ENCODE measurements around the gene RASGRP4. TPM values are rescaled to one million over a fixed set of nuclear protein-coding genes. Genes with fewer than 3 reads are reported as not detected.

Gene RASGRP4
- total RNA-seq, 1 donor from 2014 or later, result not detected

- Mint-ChIP-seq H3K36me3 (ENCODE audit: low read depth) (peaks cover 4% of the 10 kb centered on the region), H3K4me1 (ENCODE audit: low read depth) (no peaks in the 10 kb centered on the region), H3K9me3 (ENCODE audit: low read depth) (no peaks in the 10 kb centered on the region), H3K4me3 (ENCODE audit: unreplicated experiment) (no peak overlapping the region), H3K27me3 (ENCODE audit: low read depth) (no peaks in the 10 kb centered on the region), H3K27ac (ENCODE audit: unreplicated experiment) (peak overlapping the region; percentile 54)
- no peak for TF ChIP-seq CTCF (IDR thresholded peaks at IDR 0.05)
- no peak for DNase-seq (ENCODE audit: low spot score)
Measured at GRCh38 chr19:38409631-38410133, 16.3 kb downstream of the RASGRP4 start.

- Mint-ChIP-seq H3K27me3 (ENCODE audit: low read depth) (no peaks in the 10 kb centered on the region), H3K27ac (ENCODE audit: unreplicated experiment) (no peak overlapping the region), H3K9me3 (ENCODE audit: low read depth) (no peaks in the 10 kb centered on the region), H3K36me3 (ENCODE audit: low read depth) (peaks cover 4% of the 10 kb centered on the region), H3K4me1 (ENCODE audit: low read depth) (peaks cover 6% of the 10 kb centered on the region), H3K4me3 (ENCODE audit: unreplicated experiment) (no peak overlapping the region)
- TF ChIP-seq CTCF (IDR thresholded peaks at IDR 0.05), result no peak
- DNase-seq (ENCODE audit: low spot score), result no peak
Measured at GRCh38 chr19:38405276-38405675, 20.7 kb downstream of the RASGRP4 start.

GRCh38 chr19:38404858-38405257 is 21.2 kb downstream of the RASGRP4 start:
- no peak for DNase-seq (ENCODE audit: low spot score)

GRCh38 chr19:38402967-38403674 is 22.9 kb downstream of the RASGRP4 start, which contains the start of gene FAM98C:
FAM98C (plus strand) TSS chr19:38403093; CDS start chr19:38403154, 61 bp downstream.
- Mint-ChIP-seq H3K4me3 (ENCODE audit: unreplicated experiment) (peak within 1 kb of the TSS; percentile 90), H3K4me1 (ENCODE audit: low read depth) (peaks cover 6% of the 10 kb centered on the region), H3K36me3 (ENCODE audit: low read depth) (peaks cover 4% of the 10 kb centered on the region), H3K27ac (ENCODE audit: unreplicated experiment) (peak within 1 kb of the TSS; percentile 71), H3K27me3 (ENCODE audit: low read depth) (peaks cover 3% of the 10 kb centered on the region), H3K9me3 (ENCODE audit: low read depth) (no peaks in the 10 kb centered on the region)
- no peak for DNase-seq (ENCODE audit: low spot score)
- peak; percentile 100 for TF ChIP-seq CTCF (IDR thresholded peaks at IDR 0.05)

More at GRCh38 chr19:38404858-38405257, 21.2 kb downstream of the RASGRP4 start:
- H3K4me1 Mint-ChIP-seq (ENCODE audit: low read depth), result peaks cover 6% of the 10 kb centered on the region
- peaks cover 4% of the 10 kb centered on the region for H3K36me3 Mint-ChIP-seq (ENCODE audit: low read depth)
- H3K9me3 Mint-ChIP-seq (ENCODE audit: low read depth), result no peaks in the 10 kb centered on the region
- H3K4me3 Mint-ChIP-seq (ENCODE audit: unreplicated experiment), result no peak overlapping the region
- no peak overlapping the region for H3K27ac Mint-ChIP-seq (ENCODE audit: unreplicated experiment)
- TF ChIP-seq CTCF (IDR thresholded peaks at IDR 0.05), result no peak
- H3K27me3 Mint-ChIP-seq (ENCODE audit: low read depth), result no peaks in the 10 kb centered on the region

GRCh38 chr19:38402623-38402966 is 23.4 kb downstream of the RASGRP4 start:
- no peak for DNase-seq (ENCODE audit: low spot score)
- peak overlapping the region; percentile 90 for H3K4me3 Mint-ChIP-seq (ENCODE audit: unreplicated experiment)
- H3K27ac Mint-ChIP-seq (ENCODE audit: unreplicated experiment), result no peak overlapping the region
- TF ChIP-seq CTCF (IDR thresholded peaks at IDR 0.05), result no peak
- H3K27me3 Mint-ChIP-seq (ENCODE audit: low read depth), result peaks cover 3% of the 10 kb centered on the region
- H3K4me1 Mint-ChIP-seq (ENCODE audit: low read depth), result peaks cover 6% of the 10 kb centered on the region
- no peaks in the 10 kb centered on the region for H3K9me3 Mint-ChIP-seq (ENCODE audit: low read depth)
- H3K36me3 Mint-ChIP-seq (ENCODE audit: low read depth), result peaks cover 4% of the 10 kb centered on the region
